Activated T-cell treated with anti-CD3 and anti-CD28 coated beads for 24 hours (primary cell): ENCODE data around the gene TET1.
"Not testable (repeated sequence)": the region's sequence is repeated elsewhere in the genome, so short reads cannot be mapped to it uniquely, and the experiment has no call there.

ENCODE experiments used
- DNase-seq: peaks from one replicate; pipeline ENCODE4 v3.0.0-alpha.2; 2020; ENCODE audit warnings: low read depth

Gene TET1

GRCh38 chr10:68613974-68614373 is 53.8 kb downstream of the TET1 start:
- not testable (repeated sequence) for DNase-seq

GRCh38 chr10:68617691-68618090 is 57.6 kb downstream of the TET1 start:
- DNase-seq = not testable (repeated sequence)

GRCh38 chr10:68618234-68618633 is 58.1 kb downstream of the TET1 start:
- DNase-seq = no peak

- DNase-seq = no peak
These were observed 59.5 kb downstream of the TET1 start for GRCh38 chr10:68619595-68619994.

- no peak for DNase-seq
These were observed 65.3 kb downstream of the TET1 start for GRCh38 chr10:68625316-68625921.

- no peak for DNase-seq
These were observed 68.5 kb downstream of the TET1 start for GRCh38 chr10:68628576-68629127.

GRCh38 chr10:68632271-68632560 is 72.1 kb downstream of the TET1 start:
- not testable (repeated sequence) for DNase-seq

- no peak for DNase-seq
These were observed 73.1 kb downstream of the TET1 start for GRCh38 chr10:68633281-68633680.

- no peak for DNase-seq
These were observed 73.8 kb downstream of the TET1 start for GRCh38 chr10:68633816-68634466.

- DNase-seq = no peak
These were observed 76.2 kb downstream of the TET1 start for GRCh38 chr10:68636335-68636734.

GRCh38 chr10:68643550-68643949 is 83.4 kb downstream of the TET1 start:
- DNase-seq = not testable (repeated sequence)

GRCh38 chr10:68647672-68648341 is 87.7 kb downstream of the TET1 start:
- DNase-seq = no peak

GRCh38 chr10:68655620-68656126 is 95.5 kb downstream of the TET1 start:
- no peak for DNase-seq

GRCh38 chr10:68665841-68666240 is 105.7 kb downstream of the TET1 start:
- DNase-seq = no peak

GRCh38 chr10:68666280-68666760 is 106.2 kb downstream of the TET1 start:
- DNase-seq = no peak

GRCh38 chr10:68668231-68668630 is 108.1 kb downstream of the TET1 start:
- no peak for DNase-seq

- no peak for DNase-seq
These were observed 108.8 kb downstream of the TET1 start for GRCh38 chr10:68668972-68669371.

- DNase-seq = no peak
These were observed 124.3 kb downstream of the TET1 start for GRCh38 chr10:68684413-68684812.

GRCh38 chr10:68696018-68696417 is 135.9 kb downstream of the TET1 start:
- DNase-seq = no peak

GRCh38 chr10:68697106-68697505 is 137.0 kb downstream of the TET1 start:
- no peak for DNase-seq

GRCh38 chr10:68700197-68700596 is 140.1 kb downstream of the TET1 start:
- DNase-seq = no peak

- no peak for DNase-seq
These were observed 145.4 kb downstream of the TET1 start for GRCh38 chr10:68705548-68705947.

GRCh38 chr10:68708987-68709386 is 148.8 kb downstream of the TET1 start:
- DNase-seq = not testable (repeated sequence)
